ENCODE results near the gene OXNAD1. TPM values are rescaled to one million over a fixed set of nuclear protein-coding genes. Genes with fewer than 3 reads are reported as not detected.
A peak's percentile ranks its signal among the peaks of the same experiment; 100 is the strongest.

The OXNAD1 gene
- polyA plus RNA-seq, 1 donor from 2014 or later: 9.4 TPM

GRCh38 chr3:16329036-16329825, 64.2 kb downstream of the OXNAD1 start:
- H3K4me1 Mint-ChIP-seq: peaks cover 0 to 3% (median 0%) of the 10 kb centered on the region in 3 donors
- H3K4me3 Mint-ChIP-seq: peak overlapping the region in 2 of 4 donors; percentile 17 to 18
- H3K9me3 Mint-ChIP-seq: peaks cover 6 to 9% (median 7%) of the 10 kb centered on the region in 3 donors
- peaks cover 27% of the 10 kb centered on the region for H3K36me3 Mint-ChIP-seq
- no peaks in the 10 kb centered on the region for H3K27me3 Mint-ChIP-seq
- no peak overlapping the region for H3K27ac Mint-ChIP-seq

- Mint-ChIP-seq H3K4me1 (peaks cover 0 to 4% (median 3%) of the 10 kb centered on the region in 3 donors), H3K27ac (no peak overlapping the region), H3K27me3 (no peaks in the 10 kb centered on the region), H3K9me3 (peaks cover 6 to 9% (median 7%) of the 10 kb centered on the region in 3 donors), H3K4me3 (no peak overlapping the region), H3K36me3 (peaks cover 30% of the 10 kb centered on the region)
Measured at GRCh38 chr3:16329826-16330129, 64.8 kb downstream of the OXNAD1 start.

GRCh38 chr3:16330351-16330750, 65.3 kb downstream of the OXNAD1 start:
- H3K27me3 Mint-ChIP-seq: no peaks in the 10 kb centered on the region
- no peak overlapping the region for H3K27ac Mint-ChIP-seq
- H3K4me1 Mint-ChIP-seq: peaks cover 0 to 4% (median 2%) of the 10 kb centered on the region in 3 donors
- H3K9me3 Mint-ChIP-seq: peaks cover 6 to 9% (median 7%) of the 10 kb centered on the region in 3 donors
- H3K4me3 Mint-ChIP-seq: no peak overlapping the region
- H3K36me3 Mint-ChIP-seq: peaks cover 33% of the 10 kb centered on the region

GRCh38 chr3:16331319-16331883, 66.4 kb downstream of the OXNAD1 start:
- Mint-ChIP-seq H3K36me3 (peaks cover 38% of the 10 kb centered on the region), H3K27ac (peak overlapping the region in 1 of 3 donors; percentile 2), H3K4me3 (no peak overlapping the region), H3K27me3 (no peaks in the 10 kb centered on the region), H3K4me1 (peaks cover 0 to 4% (median 2%) of the 10 kb centered on the region in 3 donors), H3K9me3 (peaks cover 6 to 9% (median 7%) of the 10 kb centered on the region in 3 donors)

GRCh38 chr3:16332904-16333426, 68.0 kb downstream of the OXNAD1 start:
- peak overlapping the region in 1 of 3 donors; percentile 31 for H3K27ac Mint-ChIP-seq
- H3K36me3 Mint-ChIP-seq: peaks cover 32% of the 10 kb centered on the region
- no peak overlapping the region for H3K4me3 Mint-ChIP-seq
- H3K9me3 Mint-ChIP-seq: peaks cover 6 to 9% (median 7%) of the 10 kb centered on the region in 3 donors
- H3K4me1 Mint-ChIP-seq: peaks cover 3 to 7% (median 5%) of the 10 kb centered on the region in 3 donors
- no peaks in the 10 kb centered on the region for H3K27me3 Mint-ChIP-seq

GRCh38 chr3:16334909-16335308, 69.9 kb downstream of the OXNAD1 start:
- H3K27ac Mint-ChIP-seq: no peak overlapping the region
- peaks cover 31% of the 10 kb centered on the region for H3K36me3 Mint-ChIP-seq
- peaks cover 6 to 9% (median 7%) of the 10 kb centered on the region in 3 donors for H3K9me3 Mint-ChIP-seq
- peaks cover 12 to 13% (median 12%) of the 10 kb centered on the region in 3 donors for H3K4me1 Mint-ChIP-seq
- H3K27me3 Mint-ChIP-seq: no peaks in the 10 kb centered on the region
- H3K4me3 Mint-ChIP-seq: no peak overlapping the region

- H3K27me3 Mint-ChIP-seq: no peaks in the 10 kb centered on the region
- H3K4me3 Mint-ChIP-seq: no peak overlapping the region
- H3K4me1 Mint-ChIP-seq: peaks cover 12 to 13% (median 12%) of the 10 kb centered on the region in 3 donors
- H3K36me3 Mint-ChIP-seq: peaks cover 28% of the 10 kb centered on the region
- no peak overlapping the region for H3K27ac Mint-ChIP-seq
- H3K9me3 Mint-ChIP-seq: peaks cover 6 to 9% (median 7%) of the 10 kb centered on the region in 3 donors
Measured at GRCh38 chr3:16335333-16335732, 70.3 kb downstream of the OXNAD1 start.

GRCh38 chr3:16335772-16336645, 71.0 kb downstream of the OXNAD1 start:
- no peaks in the 10 kb centered on the region for H3K27me3 Mint-ChIP-seq
- peaks cover 28% of the 10 kb centered on the region for H3K36me3 Mint-ChIP-seq
- H3K9me3 Mint-ChIP-seq: peaks cover 5 to 7% (median 6%) of the 10 kb centered on the region in 3 donors
- H3K4me1 Mint-ChIP-seq: peaks cover 12 to 13% (median 12%) of the 10 kb centered on the region in 3 donors
- no peak overlapping the region for H3K4me3 Mint-ChIP-seq
- H3K27ac Mint-ChIP-seq: no peak overlapping the region

- Mint-ChIP-seq H3K27ac (no peak overlapping the region), H3K27me3 (no peaks in the 10 kb centered on the region), H3K4me1 (peaks cover 10 to 13% (median 12%) of the 10 kb centered on the region in 3 donors), H3K4me3 (no peak overlapping the region), H3K9me3 (peaks cover 0 to 6% (median 3%) of the 10 kb centered on the region in 3 donors), H3K36me3 (peaks cover 22% of the 10 kb centered on the region)
Measured at GRCh38 chr3:16336825-16337224, 71.8 kb downstream of the OXNAD1 start.

GRCh38 chr3:16337856-16338540, 73.0 kb downstream of the OXNAD1 start:
- peak overlapping the region in 1 of 3 donors; percentile 39 for H3K27ac Mint-ChIP-seq
- no peaks in the 10 kb centered on the region for H3K9me3 Mint-ChIP-seq
- H3K4me3 Mint-ChIP-seq: peak overlapping the region in 1 of 4 donors; percentile 6
- H3K27me3 Mint-ChIP-seq: no peaks in the 10 kb centered on the region
- peaks cover 10 to 13% (median 12%) of the 10 kb centered on the region in 3 donors for H3K4me1 Mint-ChIP-seq
- peaks cover 14% of the 10 kb centered on the region for H3K36me3 Mint-ChIP-seq

- no peak overlapping the region for H3K4me3 Mint-ChIP-seq
- no peaks in the 10 kb centered on the region for H3K27me3 Mint-ChIP-seq
- no peaks in the 10 kb centered on the region for H3K9me3 Mint-ChIP-seq
- H3K27ac Mint-ChIP-seq: peak overlapping the region in 1 of 3 donors; percentile 25
- peaks cover 12% of the 10 kb centered on the region for H3K36me3 Mint-ChIP-seq
- H3K4me1 Mint-ChIP-seq: peaks cover 10 to 19% (median 16%) of the 10 kb centered on the region in 3 donors
Measured at GRCh38 chr3:16338999-16339398, 74.0 kb downstream of the OXNAD1 start.

- Mint-ChIP-seq H3K36me3 (peaks cover 1% of the 10 kb centered on the region), H3K27me3 (no peaks in the 10 kb centered on the region), H3K4me3 (no peak overlapping the region), H3K4me1 (peaks cover 5 to 13% (median 11%) of the 10 kb centered on the region in 3 donors), H3K27ac (peak overlapping the region in 1 of 3 donors; percentile 6), H3K9me3 (no peaks in the 10 kb centered on the region)
Measured at GRCh38 chr3:16343101-16343500, 78.1 kb downstream of the OXNAD1 start.

- Mint-ChIP-seq H3K4me3 (no peak overlapping the region), H3K27me3 (no peaks in the 10 kb centered on the region), H3K27ac (peak overlapping the region in 1 of 3 donors; percentile 72), H3K36me3 (peaks cover 6% of the 10 kb centered on the region), H3K4me1 (peaks cover 0 to 8% (median 5%) of the 10 kb centered on the region in 3 donors), H3K9me3 (no peaks in the 10 kb centered on the region)
Measured at GRCh38 chr3:16346413-16347081, 81.5 kb downstream of the OXNAD1 start.

- Mint-ChIP-seq H3K27me3 (no peaks in the 10 kb centered on the region), H3K4me3 (no peak overlapping the region), H3K36me3 (peaks cover 6% of the 10 kb centered on the region), H3K4me1 (peaks cover 0 to 8% (median 5%) of the 10 kb centered on the region in 3 donors), H3K27ac (no peak overlapping the region), H3K9me3 (no peaks in the 10 kb centered on the region)
Measured at GRCh38 chr3:16347548-16347947, 82.5 kb downstream of the OXNAD1 start.
